Chondrocyte (in vitro differentiated cells): ENCODE data around the gene CCDC87. TPM values are rescaled to one million over a fixed set of nuclear protein-coding genes. Genes with fewer than 3 reads are reported as not detected.
"Not testable (repeated sequence)": the region's sequence is repeated elsewhere in the genome, so short reads cannot be mapped to it uniquely, and the experiment has no call there.

Experiments
- DNase-seq: peaks from one replicate; pipeline ENCODE4 v3.0.0; 2021; ENCODE audit warnings: mixed read lengths, low spot score
- H3K27ac Mint-ChIP-seq: one replicate; pipeline ENCODE4 v1.8.0; 2021; ENCODE audit warnings: mild to moderate bottlenecking, moderate library complexity, mixed read lengths; ENCODE audit not compliant: unreplicated experiment
- H3K27me3 Mint-ChIP-seq: 2 replicates; pipeline ENCODE4 v1.8.0; 2021; ENCODE audit warnings: low read depth, mixed read lengths
- H3K36me3 Mint-ChIP-seq: 2 replicates; pipeline ENCODE4 v1.8.0; 2021; ENCODE audit warnings: low read depth, mixed read lengths
- H3K4me1 Mint-ChIP-seq: 2 replicates; pipeline ENCODE4 v1.8.0; 2021; ENCODE audit warnings: low read depth, mild to moderate bottlenecking, mixed read lengths
- H3K4me3 Mint-ChIP-seq: one replicate; pipeline ENCODE4 v1.8.0; 2021; ENCODE audit warnings: mild to moderate bottlenecking, moderate library complexity, mixed read lengths; ENCODE audit not compliant: unreplicated experiment
- H3K9me3 Mint-ChIP-seq: 2 replicates; pipeline ENCODE4 v1.8.0; 2021; ENCODE audit warnings: low read depth, mixed read lengths
- CTCF ChIP-seq: fragments of 200-600 bp; sonication (generic); IDR thresholded peaks from 2 replicates; pipeline ENCODE4 v1.5.0; 2021; ENCODE audit warnings: antibody characterized with exemption, mild to moderate bottlenecking, moderate library complexity
- total RNA-seq: library from RNA; stranded (reverse); gene quantifications from 3 replicates; pipeline ENCODE4 v1.2.1, GENCODE V29; 2021

Gene CCDC87
- total RNA-seq, 1 donor from 2014 or later = 0.32 TPM

GRCh38 chr11:66595245-66595904 lies 2.5 kb upstream of the CCDC87 start:
- no peak for DNase-seq
- Mint-ChIP-seq H3K4me1 (peaks cover 26% of the 10 kb centered on the region), H3K9me3 (no peaks in the 10 kb centered on the region), H3K27me3 (no peaks in the 10 kb centered on the region), H3K36me3 (peaks cover 3% of the 10 kb centered on the region), H3K27ac (peak overlapping the region; percentile 73), H3K4me3 (peak overlapping the region; percentile 11)
- no peak for TF ChIP-seq CTCF

- H3K4me1 Mint-ChIP-seq = peaks cover 25% of the 10 kb centered on the region
- no peaks in the 10 kb centered on the region for H3K9me3 Mint-ChIP-seq
- H3K27me3 Mint-ChIP-seq = no peaks in the 10 kb centered on the region
- H3K27ac Mint-ChIP-seq = peak overlapping the region; percentile 99
- DNase-seq = no peak
- H3K36me3 Mint-ChIP-seq = no peaks in the 10 kb centered on the region
- no peak for TF ChIP-seq CTCF
- peak overlapping the region; percentile 100 for H3K4me3 Mint-ChIP-seq
Observed at GRCh38 chr11:66593650-66594049, 787 bp upstream of the CCDC87 start.

- Mint-ChIP-seq H3K4me1 (peaks cover 25% of the 10 kb centered on the region), H3K36me3 (no peaks in the 10 kb centered on the region), H3K27me3 (no peaks in the 10 kb centered on the region), H3K9me3 (no peaks in the 10 kb centered on the region), H3K27ac (peak overlapping the region; percentile 99), H3K4me3 (peak overlapping the region; percentile 100)
- no peak for TF ChIP-seq CTCF
- no peak for DNase-seq
Observed at GRCh38 chr11:66593303-66593635, 406 bp upstream of the CCDC87 start.

GRCh38 chr11:66591175-66591574 lies 1.7 kb downstream of the CCDC87 start:
- no peak for TF ChIP-seq CTCF
- no peaks in the 10 kb centered on the region for H3K9me3 Mint-ChIP-seq
- no peak overlapping the region for H3K27ac Mint-ChIP-seq
- peaks cover 25% of the 10 kb centered on the region for H3K4me1 Mint-ChIP-seq
- H3K27me3 Mint-ChIP-seq = no peaks in the 10 kb centered on the region
- DNase-seq = no peak
- H3K4me3 Mint-ChIP-seq = no peak overlapping the region
- H3K36me3 Mint-ChIP-seq = no peaks in the 10 kb centered on the region

GRCh38 chr11:66589996-66590675 lies 2.7 kb downstream of the CCDC87 start:
- no peak overlapping the region for H3K4me3 Mint-ChIP-seq

GRCh38 chr11:66589315-66589714 lies 3.5 kb downstream of the CCDC87 start:
- not testable (repeated sequence) for H3K9me3 Mint-ChIP-seq, H3K27me3 Mint-ChIP-seq, H3K4me3 Mint-ChIP-seq, DNase-seq, H3K36me3 Mint-ChIP-seq, H3K27ac Mint-ChIP-seq
- H3K4me1 Mint-ChIP-seq = peaks cover 12% of the 10 kb centered on the region

More at GRCh38 chr11:66589996-66590675, 2.7 kb downstream of the CCDC87 start:
- no peaks in the 10 kb centered on the region for H3K27me3 Mint-ChIP-seq
- no peaks in the 10 kb centered on the region for H3K9me3 Mint-ChIP-seq
- no peak for TF ChIP-seq CTCF
- H3K36me3 Mint-ChIP-seq = no peaks in the 10 kb centered on the region
- DNase-seq = no peak
- peaks cover 18% of the 10 kb centered on the region for H3K4me1 Mint-ChIP-seq
- H3K27ac Mint-ChIP-seq = no peak overlapping the region
